GM21381 (cell line): ENCODE data around the gene SLC44A1.
"Not testable (repeated sequence)": the region's sequence is repeated elsewhere in the genome, so short reads cannot be mapped to it uniquely, and the experiment has no call there.

Experiments
- ATAC-seq: cut with Tn5 transposase; IDR thresholded peaks from one replicate; pipeline ENCODE4 v1.9.1; 2021; ENCODE audit warnings: mild to moderate bottlenecking, moderate library complexity; ENCODE audit not compliant: unreplicated experiment

The SLC44A1 gene

DNA sequence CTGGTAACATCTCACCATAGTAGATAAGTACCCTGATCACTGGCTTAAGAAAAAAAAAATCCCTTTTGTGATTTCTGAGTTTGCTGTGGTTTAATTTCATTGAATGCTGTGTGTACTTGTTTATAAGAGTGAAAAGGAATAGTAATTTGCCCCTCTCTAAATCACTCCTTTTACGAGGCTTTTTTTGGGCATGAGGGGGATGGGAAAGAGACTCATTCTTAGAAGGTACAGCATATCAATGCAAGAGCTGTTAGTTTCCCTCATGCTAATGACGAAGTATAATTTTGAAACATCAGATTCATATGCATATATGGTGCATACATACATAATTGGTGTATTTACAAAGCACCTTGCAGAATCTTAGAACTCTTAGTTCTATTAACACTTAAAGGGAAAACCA is 2.4 kb upstream of the SLC44A1 start:
- ATAC-seq = no peak

- no peak for ATAC-seq
These were observed 1.9 kb upstream of the SLC44A1 start for GRCh38 chr9:105242557-105242956.

DNA sequence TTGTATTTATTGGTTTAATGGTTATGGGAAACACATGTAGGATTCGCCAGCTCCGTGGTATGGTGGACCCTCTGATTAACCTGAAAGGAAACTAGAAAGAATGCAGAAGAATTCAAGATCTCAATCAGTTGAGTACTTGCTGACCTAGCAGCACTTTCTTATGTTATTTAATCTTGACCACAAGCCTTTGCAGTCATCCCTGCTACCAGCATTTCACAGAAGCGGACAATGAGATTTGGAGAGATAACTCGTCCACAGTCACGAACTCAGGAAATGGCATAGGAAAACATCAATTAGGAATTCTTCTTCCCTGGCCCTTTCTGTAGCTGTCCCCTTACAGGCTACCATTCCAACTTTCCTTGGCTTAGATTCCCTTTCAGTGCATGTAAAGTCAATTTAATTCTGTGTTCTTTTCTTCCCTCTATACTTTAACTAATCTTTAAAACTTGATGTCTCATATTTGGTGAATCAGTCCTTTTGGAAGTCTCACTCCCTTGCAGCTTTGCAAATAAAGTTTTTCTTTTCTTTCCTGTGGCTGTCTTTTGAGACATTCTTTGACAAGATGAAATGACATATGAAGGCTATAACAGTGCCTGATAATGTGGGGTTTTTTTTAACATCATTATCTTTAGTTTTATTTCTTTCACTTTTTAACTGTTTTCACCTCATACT is 1.3 kb upstream of the SLC44A1 start:
- ATAC-seq = no peak

GRCh38 chr9:105244734-105245028 is 230 bp downstream of the SLC44A1 start:
- peak; percentile 57 for ATAC-seq

DNA sequence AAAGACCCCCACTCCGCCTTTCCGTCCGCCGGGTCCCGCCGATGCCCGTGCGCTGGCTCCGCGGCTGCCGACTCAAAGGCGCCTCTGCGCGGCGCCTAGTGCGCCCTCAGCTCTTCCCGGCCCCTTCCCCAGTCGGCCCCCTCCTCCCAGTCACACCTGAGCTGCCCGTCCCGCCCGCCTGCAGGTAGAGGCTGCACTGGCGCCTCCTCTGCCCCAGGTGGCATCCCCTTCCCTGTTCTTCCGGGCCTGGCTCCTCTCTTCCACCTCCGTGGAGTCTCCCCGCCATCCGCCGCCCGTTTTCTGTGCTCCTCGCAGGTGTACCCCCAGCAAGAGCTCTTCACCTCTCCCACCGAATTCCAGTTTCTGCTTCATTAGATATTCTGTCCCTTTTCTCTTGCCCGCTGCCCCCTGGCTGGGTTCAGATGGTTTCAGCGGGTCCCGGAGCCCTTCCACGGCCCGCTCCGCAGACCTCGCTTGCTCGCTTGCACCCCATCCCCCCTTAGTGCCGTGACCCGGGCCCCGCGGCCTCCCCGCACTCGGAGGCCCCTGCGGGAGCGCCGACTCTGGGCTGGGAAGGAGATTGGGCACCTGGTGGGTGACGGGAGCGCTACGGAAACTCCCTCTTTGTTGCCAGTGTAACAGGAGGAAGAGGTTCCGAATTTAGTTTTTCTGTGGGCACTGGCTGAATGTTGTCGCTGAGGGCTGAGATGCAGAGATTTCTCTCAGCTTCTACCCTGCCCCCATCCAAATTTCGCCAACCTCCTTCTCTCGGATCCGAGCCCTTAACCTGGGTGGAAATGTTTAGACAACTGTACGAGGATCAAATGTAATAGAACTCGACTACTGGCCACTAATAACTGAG is 809 bp downstream of the SLC44A1 start:
- peak; percentile 14 for ATAC-seq

DNA sequence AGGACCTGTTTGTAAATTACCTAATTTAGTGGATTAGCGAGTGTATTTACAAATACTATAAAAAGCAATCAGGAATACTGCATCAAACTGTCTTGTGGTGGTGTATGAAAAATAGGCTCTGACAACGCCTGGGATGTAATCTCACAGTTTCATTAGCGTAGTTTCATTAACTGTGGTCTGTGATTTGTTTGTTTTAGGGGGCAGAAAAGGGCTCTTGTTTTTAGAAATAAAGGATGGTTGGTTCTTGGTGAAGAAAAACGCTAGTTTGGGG is 1.4 kb downstream of the SLC44A1 start:
- no peak for ATAC-seq

DNA sequence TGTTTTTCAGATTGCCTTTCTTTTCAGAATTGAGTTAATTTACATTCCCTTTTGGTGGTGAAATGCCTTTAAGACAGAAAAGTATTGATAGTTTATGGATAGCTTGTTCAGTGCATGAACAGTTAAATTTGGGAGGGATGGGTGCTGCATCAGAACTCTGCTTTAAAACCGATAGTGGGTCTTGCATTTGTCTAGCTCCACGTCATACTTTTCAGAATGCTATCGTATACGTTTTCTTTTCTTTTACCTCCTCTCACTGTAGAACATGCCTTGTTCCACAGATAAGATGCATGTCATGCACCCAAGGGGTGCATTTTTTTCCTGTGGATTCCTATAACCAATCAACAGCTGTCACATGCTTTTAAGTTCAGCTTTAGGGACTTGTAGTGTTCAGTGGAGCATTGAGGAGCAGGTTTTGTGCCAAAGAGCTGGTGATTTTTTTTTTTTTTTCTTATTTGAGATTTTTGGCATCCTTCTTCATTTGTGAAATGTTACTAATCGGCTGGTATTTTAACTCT is 2.3 kb downstream of the SLC44A1 start:
- ATAC-seq = no peak

GRCh38 chr9:105248691-105249090 is 4.2 kb downstream of the SLC44A1 start:
- no peak for ATAC-seq

DNA sequence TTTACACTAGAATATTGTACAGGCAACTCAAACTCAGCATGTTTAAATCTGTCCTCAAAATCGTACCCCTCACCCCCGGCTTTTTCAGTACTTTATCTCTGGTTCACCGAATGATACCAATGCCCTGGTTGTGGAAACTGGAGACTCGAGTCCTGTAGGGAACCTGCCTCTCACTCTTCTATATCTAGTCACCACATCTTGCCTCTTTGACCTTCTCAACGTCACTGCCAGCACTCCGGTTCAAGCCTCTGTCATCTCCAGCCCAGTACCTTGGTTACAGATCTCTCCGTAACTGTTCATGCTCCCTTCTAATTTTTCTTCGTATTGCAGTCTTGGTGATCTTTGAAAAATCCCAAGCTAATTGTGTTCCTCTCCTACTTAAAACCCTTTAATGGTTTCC is 6.7 kb downstream of the SLC44A1 start:
- ATAC-seq = no peak

DNA sequence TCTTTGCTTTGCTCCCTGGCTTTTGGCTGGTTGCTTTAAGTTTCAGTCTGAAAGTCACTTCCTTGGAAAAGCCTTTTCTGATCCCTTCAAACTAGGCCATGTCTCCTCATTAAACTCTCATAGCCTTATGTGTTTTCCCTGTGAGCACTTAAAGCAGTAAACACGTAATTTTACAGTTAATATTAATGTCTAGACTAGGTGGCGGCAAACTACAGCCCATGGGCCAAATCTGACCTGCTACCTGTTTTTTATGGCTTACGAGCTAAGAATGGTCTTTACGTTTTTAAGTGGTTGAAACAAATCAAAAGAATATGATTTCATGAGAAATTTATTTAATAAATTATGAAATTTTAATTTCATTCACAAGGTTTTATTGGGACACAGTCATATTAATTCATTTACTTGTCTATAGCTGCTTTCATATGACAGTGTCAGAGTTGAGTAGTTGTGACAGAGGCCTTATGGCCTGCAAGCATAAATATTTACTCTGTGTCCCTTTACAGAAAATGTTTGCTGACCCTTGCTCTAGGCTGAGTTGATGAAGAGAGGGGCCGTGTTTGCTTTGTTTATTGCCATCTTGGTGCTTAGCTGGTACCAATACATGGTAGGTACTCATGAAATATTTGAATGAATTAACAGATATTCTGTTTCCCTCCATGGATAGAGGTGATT is 7.4 kb downstream of the SLC44A1 start:
- ATAC-seq = no peak

GRCh38 chr9:105252405-105252756 is 7.9 kb downstream of the SLC44A1 start:
- no peak for ATAC-seq

DNA sequence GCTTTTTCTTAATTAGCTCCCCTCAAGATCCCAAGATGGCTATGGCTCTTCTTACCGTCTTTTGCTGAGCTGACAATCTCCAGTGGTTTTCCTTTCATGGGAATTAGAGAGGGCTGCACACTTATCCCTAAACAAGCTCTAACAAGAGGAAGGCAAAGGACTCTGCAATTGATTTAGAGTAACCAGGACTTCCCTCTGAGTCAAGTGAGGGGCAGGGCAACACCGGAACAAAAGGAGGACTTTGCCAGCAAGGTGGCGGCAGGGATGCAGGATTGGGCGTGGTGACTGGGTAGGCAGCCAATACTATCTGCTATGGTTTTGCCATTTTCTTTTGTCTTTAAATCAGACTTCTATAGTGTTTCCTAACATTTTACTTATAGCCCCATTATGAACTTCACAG is 9.8 kb downstream of the SLC44A1 start:
- no peak for ATAC-seq

- ATAC-seq = no peak
These were observed 11.0 kb downstream of the SLC44A1 start for GRCh38 chr9:105255421-105255820.

- ATAC-seq = not testable (repeated sequence)
These were observed 12.1 kb downstream of the SLC44A1 start for GRCh38 chr9:105256569-105256968.

- ATAC-seq = no peak
These were observed 13.4 kb downstream of the SLC44A1 start for GRCh38 chr9:105257809-105258208.

GRCh38 chr9:105258225-105258737 is 13.8 kb downstream of the SLC44A1 start:
- peak; percentile 35 for ATAC-seq

GRCh38 chr9:105259274-105259673 is 14.8 kb downstream of the SLC44A1 start:
- ATAC-seq = no peak

- ATAC-seq = no peak
These were observed 15.5 kb downstream of the SLC44A1 start for GRCh38 chr9:105259731-105260612.

DNA sequence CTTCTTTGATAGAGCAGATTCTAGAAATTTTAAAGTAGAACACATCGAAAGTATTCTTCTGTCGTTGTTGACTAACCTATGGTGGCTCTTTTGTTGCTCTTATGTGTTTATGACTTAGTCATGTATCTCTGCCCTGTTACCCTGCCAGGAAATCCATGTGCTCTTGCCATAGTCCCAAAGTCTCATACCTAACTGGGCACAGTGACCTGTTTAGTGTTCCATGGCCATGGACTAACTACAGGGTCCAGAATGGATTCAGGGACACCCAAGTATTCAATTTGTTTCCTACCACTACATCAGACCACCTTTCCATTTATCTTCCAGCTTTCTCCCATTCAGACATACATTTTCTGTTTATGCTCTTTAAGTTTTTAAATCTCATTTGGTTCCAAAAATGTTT is 18.0 kb downstream of the SLC44A1 start:
- ATAC-seq = no peak

DNA sequence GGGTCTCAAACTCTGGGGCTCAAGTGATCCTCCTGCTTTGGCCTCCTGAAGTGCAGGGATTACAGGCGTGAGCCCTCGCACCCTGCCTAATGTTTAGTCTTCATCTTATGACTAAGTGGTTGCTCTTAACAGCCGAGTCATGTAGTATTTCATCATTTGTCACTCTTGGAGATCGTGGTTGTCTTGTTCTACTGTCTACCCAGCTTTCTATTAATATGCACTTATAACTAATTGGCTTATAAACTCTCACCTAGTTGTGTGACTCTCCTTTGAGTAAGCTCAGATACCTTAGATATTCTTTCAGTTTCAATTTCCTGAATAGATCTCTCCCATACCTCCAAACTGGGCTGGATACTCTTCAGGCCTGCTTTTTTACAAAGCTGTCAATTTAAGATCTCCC is 19.9 kb downstream of the SLC44A1 start:
- ATAC-seq = no peak

DNA sequence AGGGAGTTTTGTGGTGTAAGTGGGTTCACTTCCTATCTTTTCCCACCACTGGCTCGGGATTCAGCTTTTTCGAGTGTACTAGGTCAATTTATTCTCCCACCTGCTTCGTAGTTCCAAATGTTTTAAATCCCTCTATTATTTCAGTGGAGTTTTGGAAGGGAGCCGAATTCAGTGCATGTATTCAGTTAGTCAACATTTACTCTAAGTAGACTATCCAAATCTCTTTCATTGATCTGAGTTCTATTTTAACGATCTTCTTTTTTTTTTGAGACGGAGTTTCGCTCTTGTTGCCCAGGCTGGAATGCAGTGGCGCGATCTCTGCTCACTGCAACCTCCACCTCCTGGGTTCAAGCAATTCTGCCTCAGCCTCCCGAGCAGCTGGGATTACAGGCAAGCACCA is 23.8 kb downstream of the SLC44A1 start:
- not testable (repeated sequence) for ATAC-seq
